HUDEP-2 (cell line): ENCODE results near the gene ZNF415.
"Not testable (repeated sequence)": the region's sequence is repeated elsewhere in the genome, so short reads cannot be mapped to it uniquely, and the experiment has no call there.

Source experiments
- DNase-seq, 76 experiments: peaks; one replicate each; lab custom pipeline; 2025; ENCODE audit not compliant: unreplicated experiment in 76 of 76; lab: John Stamatoyannopoulos, UW

Gene ZNF415

GRCh38 chr19:53132141-53132991, at the start of gene ZNF415:
Gene ZNF415, minus strand, starts transcription at chr19:53132910. Its CDS starts 10,234 bp downstream, at chr19:53122676.
- peak in 43 of 76 experiments; percentile 3 to 68 (median 26) for DNase-seq

GRCh38 chr19:53182202-53182601, 49.5 kb upstream of the ZNF415 start:
- DNase-seq, result no peak

DNA sequence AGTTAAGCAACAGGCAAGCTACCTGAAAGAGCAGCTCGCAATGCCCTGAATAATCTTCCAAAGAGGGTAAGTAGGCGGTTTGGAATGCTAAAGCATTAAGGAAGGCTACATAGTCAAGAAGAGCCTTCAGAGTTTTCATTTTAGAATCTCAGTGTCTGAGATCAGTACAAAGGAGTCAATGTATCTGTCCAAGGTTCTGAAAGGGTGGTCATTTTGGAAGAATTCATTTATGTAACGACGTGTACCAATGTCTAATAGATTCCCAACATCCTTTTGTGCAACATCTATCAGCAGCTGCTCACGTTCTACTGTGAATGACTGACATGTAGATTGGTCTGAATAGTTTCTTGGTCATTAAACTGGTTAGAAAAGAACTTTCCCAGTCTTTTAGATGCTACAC, 45.3 kb upstream of the ZNF415 start:
- no peak for DNase-seq

DNA sequence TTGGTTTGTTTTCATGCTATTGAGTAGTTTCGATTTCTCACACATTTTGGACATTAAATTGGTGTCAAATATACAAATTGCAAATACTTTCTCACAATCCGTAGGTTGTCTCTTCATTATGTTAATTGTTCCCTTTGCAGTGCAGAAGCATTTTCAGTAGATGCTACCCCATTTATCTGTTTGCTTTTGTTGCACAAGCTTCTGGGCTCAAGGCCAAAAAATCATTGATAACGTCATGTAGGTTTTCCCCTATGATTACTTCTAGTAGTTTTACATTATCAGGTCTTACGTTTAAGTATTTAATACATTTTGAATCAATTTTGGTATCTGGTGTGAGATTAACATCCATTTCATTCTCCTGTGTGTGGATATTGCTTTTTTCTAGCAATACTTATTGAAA, 40.2 kb upstream of the ZNF415 start:
- DNase-seq, result peak in 2 of 76 experiments; percentile 1 to 6

- no peak for DNase-seq
Measured at GRCh38 chr19:53165691-53166091, 33.0 kb upstream of the ZNF415 start.

- DNase-seq, result peak in 11 of 76 experiments; percentile 5 to 42 (median 21)
Measured at GRCh38 chr19:53161123-53161522, 28.4 kb upstream of the ZNF415 start.

- no peak for DNase-seq
Measured at GRCh38 chr19:53160350-53160749, 27.6 kb upstream of the ZNF415 start.

DNA sequence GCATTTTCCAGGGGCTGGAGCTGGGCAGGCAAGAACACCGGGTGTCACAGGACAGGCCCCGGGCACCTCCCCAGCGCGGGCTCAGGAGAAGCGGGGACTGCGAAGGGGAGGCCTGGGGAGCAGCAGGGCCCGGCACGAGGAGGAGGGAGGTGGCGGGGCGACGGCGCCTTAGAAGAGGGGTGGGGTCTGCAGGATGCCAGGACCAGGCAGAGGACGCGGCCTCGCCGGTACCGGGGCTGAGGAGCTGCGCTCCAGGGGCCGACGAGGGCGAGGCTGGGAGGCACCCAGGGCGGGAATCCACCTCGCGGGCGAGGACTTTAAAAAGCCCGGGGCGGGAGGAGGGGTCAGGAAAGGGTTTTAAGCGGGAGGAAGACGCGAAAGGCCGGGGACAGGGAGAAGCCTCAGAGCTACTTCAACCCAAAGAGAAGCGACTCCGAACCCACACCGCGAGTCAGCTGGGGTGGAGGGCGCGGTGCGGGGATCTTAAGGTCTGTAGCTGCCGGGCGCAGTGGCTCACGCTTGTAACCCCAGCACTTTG, 25.5 kb upstream of the ZNF415 start:
- DNase-seq, result peak in 19 of 76 experiments; percentile 2 to 41 (median 15)

- no peak for DNase-seq
Measured at GRCh38 chr19:53157626-53158025, 24.9 kb upstream of the ZNF415 start.

- no peak for DNase-seq
Measured at GRCh38 chr19:53156850-53157249, 24.1 kb upstream of the ZNF415 start.

- no peak for DNase-seq
Measured at GRCh38 chr19:53147645-53148044, 14.9 kb upstream of the ZNF415 start.

DNA sequence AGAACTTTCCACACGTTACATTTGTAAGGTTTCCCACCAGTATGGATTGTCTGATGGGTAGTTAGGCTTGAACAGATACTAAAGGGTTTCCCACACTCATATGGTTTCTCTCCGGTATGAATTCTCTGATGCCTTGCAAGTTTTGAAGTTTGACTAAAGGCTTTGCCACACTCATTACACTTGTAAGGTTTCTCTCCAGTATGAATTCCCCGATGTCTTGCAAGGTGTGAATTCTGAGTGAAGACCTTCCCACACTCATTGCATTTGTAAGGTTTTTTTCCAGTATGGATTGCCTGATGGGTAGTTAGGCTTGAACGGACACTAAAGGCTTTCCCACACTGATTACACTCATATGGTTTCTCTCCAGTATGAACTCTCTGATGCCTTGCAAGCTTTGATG, 7.6 kb upstream of the ZNF415 start:
- no peak for DNase-seq

GRCh38 chr19:53136432-53136831, 3.7 kb upstream of the ZNF415 start:
- DNase-seq, result no peak

GRCh38 chr19:53131727-53132126, 983 bp downstream of the ZNF415 start:
- DNase-seq, result no peak

- no peak for DNase-seq
Measured at GRCh38 chr19:53131085-53131590, 1.6 kb downstream of the ZNF415 start.

- no peak for DNase-seq
Measured at GRCh38 chr19:53130506-53130905, 2.2 kb downstream of the ZNF415 start.

DNA sequence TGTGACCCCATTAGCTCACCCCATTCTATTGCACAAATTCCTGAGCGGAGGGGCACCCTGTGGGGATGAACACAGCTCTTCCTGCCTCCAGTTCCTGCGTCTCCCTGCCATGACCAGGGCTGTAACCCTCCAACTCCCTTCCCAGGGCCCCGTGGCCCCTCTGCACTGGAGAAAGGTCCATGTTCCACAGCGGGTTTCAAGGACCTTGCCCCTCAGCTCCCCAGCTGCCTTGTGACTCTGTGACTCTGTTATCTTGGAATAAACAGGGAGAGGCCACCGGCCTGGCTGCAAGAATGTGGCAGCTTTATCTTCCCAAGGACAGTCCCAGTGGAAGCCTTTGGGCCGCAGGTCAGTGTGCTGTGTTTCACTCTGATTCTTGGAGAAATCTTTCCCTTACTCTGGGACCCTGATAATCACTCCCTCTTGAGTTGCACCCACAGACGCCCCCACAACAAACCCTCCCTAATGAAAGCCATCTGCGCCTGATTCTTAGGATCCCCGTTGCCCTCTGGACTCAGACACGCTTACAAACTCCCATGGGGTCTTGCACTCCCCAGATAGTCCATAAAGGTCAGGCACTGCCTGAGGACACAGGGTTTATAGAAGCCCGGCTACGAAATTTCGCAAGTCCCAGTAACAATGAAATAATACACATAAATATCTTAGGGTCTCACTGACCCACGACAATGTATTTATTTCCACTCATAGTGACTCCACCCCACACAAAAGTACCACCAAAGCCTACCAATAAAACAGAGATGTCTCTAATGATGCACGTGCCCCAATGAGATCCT, 5.8 kb downstream of the ZNF415 start:
- DNase-seq, result not testable (repeated sequence)

DNA sequence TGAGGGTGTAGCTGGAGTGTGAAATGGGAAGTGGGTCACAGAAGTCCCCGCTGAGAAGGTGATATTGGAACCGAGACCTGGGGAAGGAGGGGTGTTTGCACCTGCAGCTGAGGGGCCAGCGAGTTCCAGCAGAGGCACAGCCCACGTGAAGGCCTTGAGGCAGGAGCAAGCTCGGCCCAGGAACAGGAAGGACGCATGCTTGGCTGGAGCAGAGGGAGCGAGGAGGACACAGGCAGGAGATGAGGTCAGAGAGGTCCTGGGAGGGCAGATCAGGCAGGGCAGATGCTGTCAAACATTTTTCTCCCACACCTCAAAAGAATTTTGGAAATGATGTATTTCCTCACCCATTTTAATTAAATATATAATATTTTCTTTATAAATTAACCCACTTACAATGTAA, 9.3 kb downstream of the ZNF415 start:
- no peak for DNase-seq

DNA sequence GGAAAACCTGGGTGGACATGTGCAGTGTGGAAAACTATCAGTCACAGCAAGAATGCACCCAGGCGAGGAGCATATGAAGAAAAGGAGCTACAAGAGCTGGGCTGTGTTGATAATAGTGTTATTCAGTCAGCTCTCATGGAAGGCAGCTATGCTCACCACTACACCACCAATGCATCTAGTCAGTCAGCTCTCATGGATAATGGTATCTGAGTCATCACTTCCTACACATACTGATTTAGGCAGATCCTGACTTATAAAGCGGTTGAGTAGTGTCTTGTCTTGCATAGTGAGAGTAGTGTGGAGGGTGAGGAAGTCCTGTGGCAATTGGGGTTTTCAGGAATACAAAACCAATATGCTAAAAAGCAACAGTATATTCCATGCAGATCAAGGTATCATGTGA, 20.4 kb downstream of the ZNF415 start:
- DNase-seq, result no peak

DNA sequence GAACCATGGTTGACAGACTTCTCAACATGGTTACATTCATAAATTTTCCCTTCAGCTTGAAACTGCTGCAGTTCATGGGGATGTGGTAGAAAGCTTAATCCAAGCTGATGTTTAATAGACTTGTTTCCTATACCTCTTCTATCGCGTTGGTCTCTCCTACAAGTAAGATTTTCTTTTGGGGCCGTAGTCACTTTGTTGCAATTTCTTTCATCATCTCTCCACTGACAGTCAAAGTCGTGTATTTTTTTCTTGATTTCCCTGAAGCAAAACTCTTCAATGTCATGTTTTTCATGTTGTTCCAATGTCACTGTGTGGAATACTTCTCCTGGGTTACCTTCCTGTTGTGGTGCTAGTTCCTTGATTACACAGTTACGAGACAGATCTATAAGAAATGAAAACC, 23.2 kb downstream of the ZNF415 start:
- no peak for DNase-seq
